Superior temporal gyrus (tissue), 1 donor: ENCODE results near the gene ZNF700.
"Not testable (repeated sequence)": the region's sequence is repeated elsewhere in the genome, so short reads cannot be mapped to it uniquely, and the experiment has no call there.

Experiments
- DNase-seq: peaks from one replicate; pipeline ENCODE4 v3.0.0-alpha.2; 2016; ENCODE audit errors: extremely low spot score

Gene ZNF700

DNA sequence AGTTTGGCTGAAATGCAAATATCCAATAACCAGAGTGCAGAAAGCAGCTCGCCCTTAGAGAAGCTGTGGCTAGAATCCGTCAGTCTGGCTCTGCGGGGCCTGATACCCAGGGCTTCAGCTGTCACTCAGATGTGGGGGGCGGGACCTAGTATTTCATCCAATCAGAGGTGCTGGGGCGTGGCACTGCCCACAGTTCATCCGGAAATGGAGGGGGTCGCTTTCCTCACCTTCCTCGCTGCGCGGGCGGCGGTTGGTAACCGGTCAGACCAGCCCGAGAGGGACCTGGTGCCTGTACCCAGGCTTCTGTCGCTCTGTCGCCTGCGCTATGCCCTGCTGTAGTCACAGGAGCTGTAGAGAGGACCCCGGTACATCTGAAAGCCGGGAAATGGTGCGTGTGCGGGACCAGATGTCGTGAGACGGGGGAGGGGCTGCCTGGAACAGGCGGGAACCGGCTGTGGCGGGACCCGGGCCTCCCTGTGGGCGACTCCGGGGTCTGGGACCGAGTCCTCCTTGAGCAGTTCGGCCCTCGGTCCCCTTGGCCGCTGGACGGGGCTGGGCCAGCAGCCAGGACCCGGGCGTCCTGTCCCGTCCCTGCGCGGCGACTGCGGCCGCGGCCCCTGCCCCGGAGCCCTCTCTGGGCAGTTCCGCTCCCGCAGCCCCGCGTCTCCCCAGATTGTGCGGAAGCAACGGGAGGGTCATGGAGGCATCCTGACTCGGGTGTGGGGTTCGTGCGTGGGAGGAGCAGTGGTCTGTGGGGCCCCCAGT lies at the start of gene ZNF700:
ZNF700 (plus strand) TSS at position 222 of the 765 bp plus-strand sequence; CDS start at position 326, 104 bp downstream.
- DNase-seq: peak; percentile 97

DNA sequence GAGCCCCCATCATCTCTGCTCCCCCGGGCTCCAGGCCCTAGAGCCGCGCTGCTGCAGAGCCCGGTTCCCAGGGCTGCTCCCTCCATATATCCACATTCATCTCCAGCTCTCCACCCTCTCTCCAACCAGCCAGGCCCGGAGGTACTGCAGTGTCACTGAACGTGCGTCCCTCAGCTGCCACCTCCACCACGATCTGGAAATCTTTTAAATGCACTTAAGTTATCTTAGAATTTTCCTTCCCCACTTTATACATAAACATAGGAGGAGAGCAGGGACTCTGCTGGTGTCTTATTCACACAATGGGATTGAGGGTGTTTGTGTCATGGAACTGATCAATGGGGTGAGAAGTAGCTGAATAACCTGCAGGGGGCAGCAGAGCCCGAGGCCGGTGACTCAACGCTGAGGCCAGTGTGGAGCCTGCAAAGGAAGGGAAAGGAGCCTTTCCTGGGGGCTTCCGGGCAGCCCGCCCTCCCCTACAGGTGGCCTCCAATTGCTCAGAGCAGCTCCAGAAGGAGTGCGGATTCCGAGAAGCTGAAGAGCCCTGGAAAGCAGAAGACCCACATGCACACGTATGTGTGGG lies 45.1 kb upstream of the ZNF700 start:
- not testable (repeated sequence) for DNase-seq

DNA sequence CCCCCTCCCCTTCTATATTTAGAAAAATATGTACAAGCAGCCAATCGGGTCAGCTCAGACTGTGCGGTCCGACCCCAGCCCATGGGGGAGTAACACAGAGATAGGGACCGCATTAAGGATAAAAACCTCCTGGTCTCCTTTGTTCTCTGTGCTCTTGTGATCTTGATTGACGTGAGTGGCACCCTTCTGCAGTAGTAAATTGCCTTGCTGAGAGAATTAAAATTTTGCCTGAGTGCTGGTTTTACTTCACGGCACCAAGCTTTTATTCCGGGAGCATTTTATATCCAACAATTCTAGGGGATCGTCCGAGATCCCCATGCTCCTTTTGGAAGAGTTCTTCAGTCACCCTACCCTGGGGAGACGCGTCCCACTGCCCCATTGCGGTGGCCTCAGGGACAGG lies 44.3 kb upstream of the ZNF700 start:
- DNase-seq: no peak

DNA sequence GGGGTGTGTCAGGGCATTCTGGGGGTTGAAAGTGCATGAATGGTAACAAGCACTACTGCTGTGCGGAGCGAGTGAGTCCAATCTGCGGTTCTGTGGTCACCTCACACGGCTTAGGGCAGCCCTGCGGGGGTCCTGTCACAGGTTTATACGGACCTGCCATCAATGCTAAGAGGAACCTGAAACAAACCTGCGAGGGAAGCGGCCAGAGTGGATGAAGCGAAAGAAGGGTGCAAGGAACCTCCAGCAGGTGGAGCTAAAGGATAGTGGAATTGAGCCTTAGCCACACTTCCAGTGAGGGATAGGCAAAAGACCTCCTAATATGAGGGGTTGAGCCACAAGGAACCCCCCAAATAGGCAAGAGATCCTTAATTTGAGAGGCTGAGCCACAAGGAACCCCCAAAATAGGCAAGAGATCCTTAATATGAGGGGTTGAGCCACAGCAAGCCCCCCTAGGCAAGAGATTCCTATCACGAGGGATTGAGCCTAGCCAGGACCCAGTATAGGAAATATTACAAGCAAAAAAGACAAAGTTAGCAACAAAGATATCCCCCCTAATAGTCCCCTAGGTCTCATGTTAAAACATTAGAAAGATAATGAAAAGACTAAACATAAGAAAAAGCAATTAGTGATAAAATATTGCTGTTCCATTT lies 43.6 kb upstream of the ZNF700 start:
- DNase-seq: peak; percentile 80

DNA sequence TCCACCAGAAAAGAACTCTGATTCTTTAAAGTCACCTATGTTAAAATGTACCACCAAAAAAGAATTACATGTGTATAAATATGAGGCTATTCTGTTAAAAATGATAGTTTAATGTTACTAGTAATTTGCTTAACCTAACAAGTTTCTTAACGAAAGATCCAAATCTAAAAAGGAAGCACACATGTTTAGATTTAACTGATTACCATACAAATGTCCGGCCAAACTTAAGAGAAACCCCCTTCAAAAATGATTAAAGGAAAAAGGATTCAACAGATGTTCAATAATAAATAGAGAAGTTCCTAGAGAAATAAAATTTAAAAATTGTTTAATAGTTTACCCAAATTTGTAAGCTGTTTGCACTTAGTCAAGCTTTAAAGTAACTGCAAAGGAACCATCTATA lies 42.3 kb upstream of the ZNF700 start:
- no peak for DNase-seq

DNA sequence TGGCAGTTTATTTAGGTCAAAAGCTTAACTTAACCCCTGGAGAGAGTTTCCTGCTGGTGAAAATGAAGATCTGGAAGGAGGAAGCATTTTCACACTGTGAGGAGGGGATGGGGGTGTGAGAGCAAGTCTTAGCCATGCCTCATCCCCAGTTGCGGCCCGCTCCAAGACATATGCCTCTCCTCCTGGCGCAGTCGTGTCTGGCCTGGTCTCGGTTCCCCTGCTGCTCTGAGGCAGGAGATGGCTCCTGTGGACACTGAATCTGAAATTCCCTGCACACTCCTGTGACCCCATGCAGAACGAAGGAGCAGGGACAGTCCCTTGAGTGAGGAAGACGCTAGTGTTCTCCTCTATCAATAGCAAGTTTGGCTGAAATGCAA lies 37.7 kb upstream of the ZNF700 start:
- no peak for DNase-seq

DNA sequence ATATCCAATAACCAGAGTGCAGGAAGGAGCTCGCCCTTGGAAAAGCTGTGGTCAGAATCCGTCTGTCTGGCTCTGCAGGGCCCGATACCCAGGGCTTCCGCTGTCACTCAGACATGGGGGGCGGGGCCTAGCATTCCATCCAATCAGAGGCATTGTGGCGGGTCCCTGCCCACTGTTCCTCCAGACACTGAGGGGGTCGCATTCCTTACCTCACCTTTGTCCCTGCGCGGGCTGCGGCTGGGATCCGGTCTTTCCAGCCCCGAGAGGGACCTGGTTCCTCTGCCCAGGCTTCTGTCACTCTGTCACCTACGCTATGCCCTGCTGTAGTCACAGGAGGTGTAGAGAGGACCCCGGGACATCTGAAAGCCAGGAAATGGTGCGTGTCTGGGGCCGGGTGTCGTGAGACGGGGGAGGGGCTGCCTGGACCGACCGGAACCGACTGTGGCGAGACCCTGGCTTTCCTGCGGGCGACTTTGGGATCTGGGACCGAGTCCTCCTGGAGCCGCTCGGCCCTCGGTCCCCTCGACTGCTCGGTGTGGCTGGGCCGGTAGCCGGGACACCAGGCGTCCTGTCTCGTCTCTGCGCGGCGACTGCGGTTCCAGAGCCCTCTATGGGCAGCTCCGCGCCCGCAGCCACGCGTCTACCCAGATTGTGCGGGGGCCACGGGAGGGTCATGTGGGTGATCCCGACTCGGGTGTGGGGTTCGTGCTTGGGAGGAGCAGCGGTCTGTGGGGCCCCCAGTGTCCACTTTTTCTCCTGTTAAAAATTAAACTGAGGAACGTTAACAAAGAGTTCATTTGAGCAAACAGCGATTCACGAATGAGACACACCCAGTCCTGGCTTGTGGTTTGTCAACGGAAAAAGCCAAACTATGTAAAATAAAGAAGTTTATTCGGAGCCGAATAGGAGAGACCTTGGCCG lies 37.0 kb upstream of the ZNF700 start, which contains the start of gene ZNF69:
ZNF69 (plus strand) TSS at position 172 of the 921 bp plus-strand sequence; CDS start at position 314, 142 bp downstream.
- peak; percentile 78 for DNase-seq

DNA sequence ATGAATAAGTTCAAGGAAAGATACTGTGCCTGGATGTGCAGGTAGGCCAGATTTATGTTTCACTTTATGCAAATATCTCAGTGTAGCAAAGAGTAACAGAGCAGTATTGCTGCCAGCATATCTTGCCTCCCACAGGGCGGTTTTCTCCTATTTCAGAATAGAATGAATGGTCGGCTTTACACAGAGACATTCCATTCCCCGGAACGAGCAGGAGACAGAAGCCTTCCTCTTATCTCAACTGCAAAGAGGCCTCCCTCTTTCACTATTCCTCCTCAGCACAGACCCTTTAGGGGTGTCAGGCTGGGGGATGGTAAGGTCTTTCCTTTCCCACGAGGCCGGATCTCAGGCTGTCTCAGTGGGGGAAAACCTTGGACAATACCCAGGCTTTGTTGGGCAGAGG lies 35.0 kb upstream of the ZNF700 start:
- DNase-seq: not testable (repeated sequence)

DNA sequence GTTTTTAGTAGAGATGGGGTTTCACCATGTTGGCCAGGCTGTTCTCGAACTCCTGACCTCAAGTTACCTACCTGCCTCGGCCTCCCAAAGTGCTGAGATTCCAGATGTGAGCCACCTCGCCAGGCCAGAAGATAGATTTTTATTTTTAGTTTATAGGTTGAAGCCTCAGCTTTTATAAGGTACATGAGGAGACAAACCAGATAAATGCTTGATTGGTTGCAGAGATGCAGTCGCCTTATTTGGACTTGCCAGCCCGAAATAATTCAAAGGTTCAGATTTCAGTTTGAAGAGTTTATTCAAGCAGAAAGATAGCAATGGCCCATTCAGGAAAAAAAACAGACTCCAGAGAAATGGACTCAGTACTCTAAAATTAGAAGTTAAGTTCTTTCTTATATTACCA lies 34.3 kb upstream of the ZNF700 start:
- DNase-seq: no peak

DNA sequence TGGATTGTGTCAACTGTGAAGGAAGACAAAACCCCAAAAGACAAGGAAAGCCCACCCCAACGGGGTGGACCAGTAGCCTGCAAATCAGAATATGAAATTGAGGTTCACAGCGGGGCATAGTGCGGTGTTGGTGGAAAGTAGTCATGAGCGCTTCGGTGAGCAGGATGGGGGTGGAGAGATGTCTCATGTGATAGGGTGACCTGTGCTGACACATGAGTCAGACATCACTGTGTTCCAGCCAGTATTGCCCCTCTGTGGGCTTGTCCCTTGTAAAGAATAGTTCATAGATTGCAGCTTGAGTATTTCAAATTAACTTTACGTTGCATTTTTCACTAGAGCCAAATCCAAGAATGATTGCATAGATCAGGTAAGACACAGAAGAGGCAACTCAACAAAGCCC lies 30.1 kb upstream of the ZNF700 start:
- DNase-seq: no peak

DNA sequence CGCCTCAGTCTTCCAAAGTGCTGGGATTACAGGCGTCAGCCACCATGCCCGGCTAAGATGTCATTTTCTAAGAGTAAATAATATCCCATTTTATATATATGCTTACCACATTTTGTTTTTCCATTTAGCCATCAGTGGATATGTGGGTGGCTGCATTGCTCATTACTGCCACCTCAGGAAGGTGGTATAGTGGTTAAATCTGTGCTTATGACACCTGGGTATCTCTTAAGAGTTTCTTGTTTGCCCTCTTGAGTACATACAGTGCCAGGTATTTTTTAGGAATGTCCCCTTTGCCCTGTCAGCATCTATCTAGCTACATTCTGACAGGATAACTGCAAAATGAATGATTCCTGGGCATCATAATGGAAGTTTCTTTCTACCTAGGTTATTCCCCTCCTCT lies 22.7 kb upstream of the ZNF700 start:
- no peak for DNase-seq

DNA sequence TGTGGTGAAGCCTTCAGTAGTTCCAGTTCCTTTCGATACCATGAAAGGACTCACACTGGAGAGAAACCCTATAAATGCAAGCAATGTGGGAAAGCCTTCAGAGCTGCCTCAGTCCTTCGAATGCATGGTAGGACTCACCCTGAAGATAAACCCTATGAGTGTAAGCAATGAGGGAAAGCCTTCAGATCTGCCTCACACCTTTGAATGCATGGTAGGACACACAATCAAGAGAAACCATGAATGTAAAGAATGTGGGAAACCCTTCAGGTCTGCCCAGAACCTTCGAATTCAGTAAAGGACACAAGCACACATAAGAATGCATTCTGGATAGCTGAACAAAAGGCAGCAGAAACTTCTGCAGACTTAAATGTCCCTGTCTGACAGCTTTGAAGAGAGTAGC lies 19.0 kb upstream of the ZNF700 start:
- no peak for DNase-seq

DNA sequence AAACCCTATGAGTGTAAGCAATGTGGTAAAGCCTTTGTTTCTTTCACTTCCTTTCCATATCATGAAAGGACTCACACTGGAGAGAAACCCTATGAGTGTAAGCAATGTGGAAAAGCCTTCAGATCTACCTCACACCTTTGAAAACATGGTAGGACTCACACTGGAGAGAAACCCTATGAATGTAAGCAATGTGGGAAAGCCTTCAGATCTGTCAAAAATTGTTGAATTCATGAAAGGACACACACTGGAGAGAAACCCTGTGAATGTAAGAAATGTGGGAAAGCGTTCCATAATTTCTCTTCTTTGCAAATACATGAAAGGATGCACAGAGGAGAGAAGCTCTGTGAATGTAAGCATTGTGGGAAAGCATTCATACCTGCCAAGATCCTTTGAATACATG lies 13.0 kb upstream of the ZNF700 start:
- DNase-seq: not testable (repeated sequence)

DNA sequence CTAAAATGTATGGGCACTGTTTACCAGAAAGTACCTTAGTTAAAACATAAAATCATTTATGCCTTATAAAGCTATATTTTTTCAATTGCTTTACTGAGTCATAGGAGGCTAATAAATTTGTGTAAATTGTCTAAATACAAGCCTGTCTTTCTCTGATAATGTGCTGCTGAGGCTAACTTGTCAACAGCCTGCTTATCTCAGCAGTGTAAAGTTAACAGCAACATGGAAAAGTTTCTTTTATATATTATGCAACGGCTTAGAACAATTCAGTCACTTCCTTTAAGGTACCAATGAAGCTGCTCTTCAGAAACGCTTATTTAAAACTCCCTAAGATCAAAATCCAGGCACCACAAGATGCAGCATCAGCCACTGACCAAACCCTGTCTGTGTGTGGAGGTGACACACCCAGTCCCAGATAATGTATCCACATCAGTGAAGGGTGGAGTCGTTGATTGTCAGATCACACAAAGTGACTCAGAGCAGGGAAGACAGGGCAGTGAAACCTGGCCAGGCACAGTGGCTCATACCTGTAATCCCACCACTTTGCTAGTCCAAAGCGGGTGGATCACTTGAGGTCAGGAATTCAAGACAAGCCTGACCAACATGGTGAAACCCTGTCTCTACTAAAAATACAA lies 10.4 kb upstream of the ZNF700 start:
- DNase-seq: not testable (repeated sequence)

DNA sequence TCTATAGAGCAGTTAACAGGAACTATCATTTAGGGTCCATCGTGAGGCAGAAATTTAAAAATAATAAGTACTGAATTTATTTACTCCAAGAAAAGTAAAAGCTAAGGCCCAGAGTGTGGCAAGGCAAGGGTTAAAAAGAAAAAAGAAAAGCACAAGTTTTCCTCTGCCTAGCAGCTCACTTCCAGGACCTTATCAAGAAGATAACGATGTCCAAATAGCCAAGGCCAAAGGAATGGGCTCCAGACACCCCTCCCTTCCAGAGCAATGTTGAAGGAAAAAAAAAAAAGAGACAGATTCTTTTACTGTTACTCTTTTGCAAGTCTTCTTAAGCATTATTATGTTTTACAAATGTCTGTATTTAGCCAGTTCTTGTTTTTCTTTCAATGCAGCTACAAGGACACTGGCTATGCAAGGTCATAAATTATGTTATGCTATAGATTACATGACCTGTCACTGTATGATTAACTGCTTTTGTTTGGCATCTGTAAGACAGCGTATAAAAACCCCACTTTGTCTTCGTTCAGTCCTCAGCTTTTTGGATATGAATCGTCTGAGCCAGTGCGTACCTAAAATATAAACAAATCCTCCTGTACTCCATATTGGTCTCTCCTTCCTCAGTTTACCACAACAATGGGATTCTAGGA lies 2.9 kb upstream of the ZNF700 start:
- DNase-seq: no peak

DNA sequence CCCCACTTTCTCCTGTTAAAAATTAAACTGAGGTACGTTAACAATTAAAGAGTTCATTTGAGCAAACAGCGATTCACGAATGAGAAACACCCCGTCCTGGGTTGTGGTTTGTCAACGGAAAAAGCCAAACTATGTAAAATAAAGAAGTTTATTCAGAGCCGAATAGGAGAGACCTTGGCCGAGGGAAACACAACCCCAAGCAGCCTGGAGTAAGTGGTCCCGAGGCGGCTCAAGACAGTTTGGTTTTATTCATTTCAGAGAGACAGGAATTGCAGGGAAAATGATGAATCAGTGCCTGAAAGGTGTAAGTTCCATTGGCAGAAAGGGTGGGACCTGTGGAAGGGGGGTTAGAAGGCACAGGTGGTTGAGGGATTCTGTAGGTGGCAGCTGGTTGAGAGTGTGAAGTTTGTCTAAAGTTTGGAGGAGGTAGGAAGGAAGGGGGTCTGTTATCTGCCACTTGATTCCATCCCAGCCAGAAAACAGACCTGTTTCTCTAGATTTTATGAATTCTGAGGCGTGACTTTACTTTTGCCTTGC lies 812 bp downstream of the ZNF700 start:
- not testable (repeated sequence) for DNase-seq

DNA sequence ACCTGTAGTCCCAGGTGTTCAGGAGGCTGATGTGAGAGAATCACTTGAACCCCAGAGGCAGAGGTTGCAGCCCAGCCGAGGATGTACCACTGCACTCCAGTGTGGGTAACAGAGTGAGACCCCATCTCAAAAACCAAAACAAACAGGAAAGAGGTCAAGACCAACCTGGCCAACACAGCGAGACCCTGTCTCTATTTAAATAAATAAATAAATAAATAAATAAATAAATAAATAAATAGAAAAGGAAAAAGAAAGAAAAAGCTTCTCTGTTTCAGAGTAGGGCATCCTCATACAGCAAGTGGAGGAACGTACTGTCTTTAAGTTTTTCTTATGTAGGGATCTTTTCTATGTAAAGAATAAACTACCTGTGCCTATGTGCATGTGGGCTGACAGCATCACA lies 2.3 kb downstream of the ZNF700 start:
- no peak for DNase-seq

DNA sequence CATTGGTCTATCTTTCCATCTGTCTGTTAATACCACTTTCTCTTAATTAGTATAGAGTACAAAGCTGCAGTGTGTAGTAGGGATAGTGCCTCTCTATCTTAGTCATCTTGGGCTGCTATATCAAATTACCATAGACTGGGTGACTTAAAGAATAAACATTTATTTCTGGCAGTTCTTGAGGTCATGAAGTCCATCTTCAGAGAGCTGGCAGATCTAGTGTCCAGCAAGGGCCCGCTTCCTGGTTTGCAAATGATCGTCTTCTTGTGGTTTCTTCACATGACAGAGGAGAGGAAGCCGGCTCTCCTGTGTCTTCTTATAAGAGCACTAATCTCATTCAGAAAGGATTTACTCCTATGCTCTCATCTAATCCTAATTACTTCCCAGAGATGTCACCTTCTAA lies 6.1 kb downstream of the ZNF700 start:
- DNase-seq: no peak

DNA sequence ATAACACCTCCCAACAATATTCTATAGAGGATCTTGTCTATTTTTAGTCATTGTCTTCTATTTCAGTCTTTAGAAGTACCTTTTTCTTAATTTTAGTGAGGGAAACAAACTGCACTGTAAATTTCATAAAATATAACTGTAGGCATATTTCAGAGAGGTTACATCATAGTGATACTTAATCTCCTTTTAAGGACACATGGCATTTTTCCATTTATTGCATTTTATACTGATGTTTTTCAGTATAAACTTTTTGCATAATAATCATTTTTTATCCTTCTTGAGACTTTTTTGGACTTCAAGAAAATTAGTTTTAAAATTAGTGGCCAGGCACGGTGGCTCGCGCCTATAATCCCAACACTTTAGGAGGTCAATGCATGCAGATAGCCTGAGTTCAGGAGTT lies 6.6 kb downstream of the ZNF700 start:
- DNase-seq: no peak

DNA sequence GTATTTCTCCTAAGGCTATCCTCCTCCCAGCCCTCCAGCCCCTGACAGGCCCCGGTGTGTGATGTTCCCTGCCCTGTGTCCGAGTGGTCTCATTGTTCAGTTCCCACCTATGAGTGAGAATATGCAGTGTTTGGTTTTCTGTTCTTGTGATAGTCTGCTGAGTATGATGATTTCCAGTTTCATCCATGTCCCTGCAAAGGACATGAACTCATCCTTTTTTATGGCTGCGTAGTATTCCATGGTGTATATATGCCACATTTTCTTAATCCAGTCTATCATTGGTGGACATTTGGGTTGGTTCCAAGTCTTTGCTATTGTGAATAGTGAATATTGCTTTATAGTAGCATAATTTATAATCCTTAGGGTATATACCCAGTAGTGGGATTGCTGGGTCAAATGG lies 10.9 kb downstream of the ZNF700 start:
- not testable (repeated sequence) for DNase-seq

DNA sequence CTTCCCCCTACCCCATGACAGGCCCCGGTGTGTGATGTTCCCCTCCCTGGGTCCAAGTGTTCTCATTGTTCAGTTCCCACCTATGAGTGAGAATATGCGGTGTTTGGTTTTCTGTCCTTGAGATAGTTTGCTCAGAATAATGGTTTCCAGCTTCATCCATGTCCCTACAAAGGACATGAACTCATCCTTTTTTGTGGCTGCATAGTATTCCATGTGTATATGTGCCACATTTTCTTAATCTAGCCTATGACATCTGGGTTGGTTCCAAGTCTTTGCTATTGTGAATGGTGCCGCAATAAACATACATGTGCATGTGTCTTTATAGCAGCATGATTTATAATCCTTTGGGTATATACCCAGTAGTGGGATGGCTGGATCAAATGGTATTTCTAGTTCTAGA lies 13.5 kb downstream of the ZNF700 start:
- DNase-seq: not testable (repeated sequence)
